ENCODE data around the gene RAB6A. TPM values are rescaled to one million over a fixed set of nuclear protein-coding genes. Genes with fewer than 3 reads are reported as not detected.

RAB6A gene
- total RNA-seq, 1 experiment from 2014 or later, result 142 TPM

GRCh38 chr11:73729594-73730206 is 31.2 kb downstream of the RAB6A start:
- Histone ChIP-seq H3K79me2 (ENCODE audit: low read depth) (peaks cover 34% of the 10 kb centered on the region), H3F3A (ENCODE audit: insufficient read depth, low read depth) (peaks cover 4% of the 10 kb centered on the region), H3K4me2 (no peak overlapping the region), H3K4me3 (no peak overlapping the region), H3K4me1 (replicated peaks; ENCODE audit: insufficient read depth) (no peaks in the 10 kb centered on the region), H2AFZ (no peak overlapping the region), H3K9me2 (ENCODE audit: insufficient read depth) (no peaks in the 10 kb centered on the region), H3K27ac (no peak overlapping the region), H4K20me1 (ENCODE audit: insufficient read depth) (peaks cover 32% of the 10 kb centered on the region), H3K27me3 (ENCODE audit: insufficient read depth, low read depth) (no peaks in the 10 kb centered on the region), H3K36me3 (ENCODE audit: low read depth) (peaks cover 19% of the 10 kb centered on the region; the same call in 1 of the 2 replicates), H3K9me3 (ENCODE audit: insufficient read depth, low read depth) (no peaks in the 10 kb centered on the region)
- peak; percentile 66 for TF ChIP-seq CTCF (conservative IDR thresholded peaks at IDR 0.05)
- TF ChIP-seq EZH2 (IDR thresholded peaks at IDR 0.05; ENCODE audit: low read depth), result no peak
- DNase-seq, result peak in 1 of 2 experiments; percentile 7
- intact Hi-C loops (cut with micrococcal nuclease; ENCODE audit: unreplicated experiment), result no loop called here
- no TSS peak for BruUV-seq (replicated peaks)
- POLR2A ChIA-PET (ENCODE audit: unreplicated experiment), result no interaction called here
- CTCF ChIA-PET, result no interaction called here

- Histone ChIP-seq H3K79me2 (ENCODE audit: low read depth) (peaks cover 21% of the 10 kb centered on the region), H4K20me1 (ENCODE audit: insufficient read depth) (peaks cover 19% of the 10 kb centered on the region), H3K27me3 (ENCODE audit: insufficient read depth, low read depth) (no peaks in the 10 kb centered on the region), H3K4me2 (no peak overlapping the region), H3K9me3 (ENCODE audit: insufficient read depth, low read depth) (no peaks in the 10 kb centered on the region), H3K4me1 (replicated peaks; ENCODE audit: insufficient read depth) (no peaks in the 10 kb centered on the region), H3K36me3 (ENCODE audit: low read depth) (peaks cover 19% of the 10 kb centered on the region; the same call in 1 of the 2 replicates), H3K9me2 (ENCODE audit: insufficient read depth) (no peaks in the 10 kb centered on the region), H2AFZ (no peak overlapping the region), H3K4me3 (no peak overlapping the region), H3K27ac (no peak overlapping the region), H3F3A (ENCODE audit: insufficient read depth, low read depth) (peaks cover 4% of the 10 kb centered on the region)
- no TSS peak for BruUV-seq (replicated peaks)
- ChIA-PET CTCF (no interaction called here), POLR2A (ENCODE audit: unreplicated experiment) (no interaction called here)
- TF ChIP-seq EZH2 (IDR thresholded peaks at IDR 0.05; ENCODE audit: low read depth), result no peak
- TF ChIP-seq CTCF (conservative IDR thresholded peaks at IDR 0.05), result no peak
- intact Hi-C loops (cut with micrococcal nuclease; ENCODE audit: unreplicated experiment), result no loop called here
- no peak for DNase-seq
Observed at GRCh38 chr11:73728000-73728399, 32.9 kb downstream of the RAB6A start.

GRCh38 chr11:73726825-73727224 is 34.0 kb downstream of the RAB6A start:
- no peak for DNase-seq
- Histone ChIP-seq H3K4me1 (replicated peaks; ENCODE audit: insufficient read depth) (no peaks in the 10 kb centered on the region), H3F3A (ENCODE audit: insufficient read depth, low read depth) (peaks cover 4% of the 10 kb centered on the region), H3K4me2 (no peak overlapping the region), H4K20me1 (ENCODE audit: insufficient read depth) (peaks cover 15% of the 10 kb centered on the region), H3K4me3 (no peak overlapping the region), H3K27ac (no peak overlapping the region), H2AFZ (no peak overlapping the region), H3K9me2 (ENCODE audit: insufficient read depth) (no peaks in the 10 kb centered on the region), H3K27me3 (ENCODE audit: insufficient read depth, low read depth) (no peaks in the 10 kb centered on the region), H3K79me2 (ENCODE audit: low read depth) (peaks cover 12% of the 10 kb centered on the region), H3K36me3 (ENCODE audit: low read depth) (peaks cover 19% of the 10 kb centered on the region; the same call in 1 of the 2 replicates), H3K9me3 (ENCODE audit: insufficient read depth, low read depth) (no peaks in the 10 kb centered on the region)
- intact Hi-C loops (cut with micrococcal nuclease; ENCODE audit: unreplicated experiment), result no loop called here
- CTCF ChIA-PET, result no interaction called here
- no TSS peak for BruUV-seq (replicated peaks)
- no peak for TF ChIP-seq EZH2 (IDR thresholded peaks at IDR 0.05; ENCODE audit: low read depth)
- TF ChIP-seq CTCF (conservative IDR thresholded peaks at IDR 0.05), result no peak
- POLR2A ChIA-PET (ENCODE audit: unreplicated experiment), result no interaction called here
